GM23338 (cell line): ENCODE results near the gene UGT1A7. TPM values are rescaled to one million over a fixed set of nuclear protein-coding genes. Genes with fewer than 3 reads are reported as not detected.

Experiments used
- ATAC-seq: fragments of 200-7000 bp; cut with Tn5 transposase; 3 replicates; pipeline ENCODE4 v1.9.1; 2020
- DNase-seq: peaks from one replicate; pipeline ENCODE4 v3.0.0-alpha.2; 2015; ENCODE audit warnings: low spot score
- H2AFZ ChIP-seq: fragments of 200-600 bp; sonication (generic); 2 replicates; pipeline ENCODE4 v1.8.0; 2016; ENCODE audit warnings: antibody characterized with exemption, mild to moderate bottlenecking, moderate library complexity
- H3F3A ChIP-seq: fragments of 200-600 bp; sonication (generic); replicated peaks from 2 replicates; pipeline ENCODE4 v1.8.0; 2017; ENCODE audit warnings: antibody characterized with exemption, mixed run types, low read depth
- H3K27ac ChIP-seq: fragments of 200-600 bp; sonication (generic); 2 replicates; pipeline ENCODE4 v1.6.1; 2016; ENCODE audit warnings: low read depth
- H3K27me3 ChIP-seq: fragments of 200-600 bp; sonication (generic); 2 replicates; pipeline ENCODE4 v1.8.0; 2016; ENCODE audit warnings: mild to moderate bottlenecking, mixed run types, moderate library complexity; ENCODE audit not compliant: insufficient read depth
- H3K36me3 ChIP-seq: fragments of 200-600 bp; sonication (generic); 2 replicates; pipeline ENCODE4 v1.8.0; 2016; ENCODE audit warnings: mild to moderate bottlenecking; ENCODE audit not compliant: insufficient read depth
- H3K4me1 ChIP-seq: fragments of 200-600 bp; sonication (generic); 2 replicates; pipeline ENCODE4 v1.8.0; 2016; ENCODE audit warnings: mild to moderate bottlenecking, moderate library complexity; ENCODE audit not compliant: insufficient read depth
- H3K4me2 ChIP-seq: fragments of 200-600 bp; sonication (generic); 2 replicates; pipeline ENCODE4 v1.7.1; 2017; ENCODE audit warnings: mixed run types
- H3K4me3 ChIP-seq: fragments of 200-600 bp; sonication (generic); 2 replicates; pipeline ENCODE4 v1.6.1; 2016; ENCODE audit warnings: mixed run types
- H3K79me2 ChIP-seq: fragments of 200-600 bp; sonication (generic); replicated peaks from 2 replicates; pipeline ENCODE4 v1.8.0; 2017; ENCODE audit warnings: mild to moderate bottlenecking; ENCODE audit not compliant: insufficient read depth
- H3K9me2 ChIP-seq: fragments of 200-600 bp; sonication (generic); 2 replicates; pipeline ENCODE4 v1.8.0; 2017; ENCODE audit not compliant: insufficient read depth
- H4K20me1 ChIP-seq: fragments of 200-600 bp; sonication (generic); replicated peaks from 2 replicates; pipeline ENCODE4 v1.8.0; 2017; ENCODE audit warnings: mild to moderate bottlenecking; ENCODE audit not compliant: insufficient read depth
- H3K27ac Mint-ChIP-seq: 2 replicates; pipeline ENCODE4 v1.8.0; 2020; ENCODE audit warnings: inconsistent platforms, mild to moderate bottlenecking, moderate library complexity, mixed read lengths
- H3K27me3 Mint-ChIP-seq: 3 replicates; pipeline ENCODE4 v1.8.0; 2022; ENCODE audit warnings: low read depth, mild to moderate bottlenecking, moderate library complexity, mixed read lengths, inconsistent platforms; ENCODE audit not compliant: insufficient read depth, poor library complexity
- H3K36me3 Mint-ChIP-seq: 3 replicates; pipeline ENCODE4 v1.8.0; 2021; ENCODE audit warnings: low read depth, mild to moderate bottlenecking, inconsistent platforms, moderate library complexity, mixed read lengths
- H3K4me1 Mint-ChIP-seq: 3 replicates; pipeline ENCODE4 v1.8.0; 2020; ENCODE audit warnings: mild to moderate bottlenecking, inconsistent platforms, mixed read lengths
- H3K4me3 Mint-ChIP-seq: 3 replicates; pipeline ENCODE4 v1.8.0; 2021; ENCODE audit warnings: moderate library complexity, mild to moderate bottlenecking, inconsistent platforms, mixed read lengths
- H3K9me3 Mint-ChIP-seq: 3 replicates; pipeline ENCODE4 v1.8.0; 2020; ENCODE audit warnings: moderate library complexity, mild to moderate bottlenecking, inconsistent platforms, mixed read lengths
- CREB1 ChIP-seq: fragments of 250-450 bp; sonication (Bioruptor Pico); IDR thresholded peaks from 2 replicates; pipeline ENCODE4 v1.5.0; 2020; ENCODE audit warnings: low read depth, mild to moderate bottlenecking, moderate library complexity
- EZH2 ChIP-seq: fragments of 200-600 bp; sonication (generic); IDR thresholded peaks from one replicate; pipeline ENCODE4 v1.8.0; 2017; ENCODE audit warnings: antibody characterized with exemption, mild to moderate bottlenecking, low read depth; ENCODE audit not compliant: unreplicated experiment
- EZH2phosphoT487 ChIP-seq: fragments of 200-600 bp; sonication (generic); IDR thresholded peaks from one replicate; pipeline ENCODE4 v1.8.1; 2018; ENCODE audit warnings: antibody characterized with exemption; ENCODE audit not compliant: unreplicated experiment
- NANOG ChIP-seq: IDR thresholded peaks from 2 replicates; pipeline ENCODE4 v1.6.1; 2016; ENCODE audit warnings: antibody characterized with exemption, borderline replicate concordance
- POLR2AphosphoS5 ChIP-seq: IDR thresholded peaks from 2 replicates; pipeline ENCODE4 v1.6.1; 2016; ENCODE audit warnings: antibody characterized with exemption, low read depth
- STAT1 ChIP-seq: IDR thresholded peaks from one replicate; pipeline ENCODE4 v1.6.1; 2016; ENCODE audit warnings: antibody characterized with exemption; ENCODE audit not compliant: unreplicated experiment
- ZNF114 ChIP-seq: fragments of 250-450 bp; sonication (Bioruptor Pico); IDR thresholded peaks from 2 replicates; pipeline ENCODE4 v1.5.0; 2020; ENCODE audit warnings: mild to moderate bottlenecking, moderate library complexity
- ZNF331 ChIP-seq: fragments of 250-450 bp; sonication (Bioruptor Pico); IDR thresholded peaks from 2 replicates; pipeline ENCODE4 v1.5.0; 2020; ENCODE audit warnings: low read depth, mild to moderate bottlenecking, moderate library complexity
- polyA plus RNA-seq: library from polyadenylated mRNA; unstranded; fragments of >200 nt; fragmentation: Nextera tagmentation; extraction: Ambion mirVana; gene quantifications from 2 replicates; pipeline ENCODE4 v1.2.1, GENCODE V29; 2016
- total RNA-seq: library from RNA; depleted of rRNA; stranded (reverse); fragments of >200 nt; shearing (Covaris generic); gene quantifications from 2 replicates; pipeline ENCODE4 v1.2.3, GENCODE V29; 2014
- TF ChIP-seq, protein P1 (sequence below): IDR thresholded peaks from one replicate; pipeline ENCODE4 v1.6.1; 2018; ENCODE audit warnings: antibody characterized with exemption; ENCODE audit not compliant: unreplicated experiment
- TF ChIP-seq, protein P2 (sequence below), 2 experiments: fragments of 200-600 bp in 1 of 2; sonication (generic) in 1 of 2; conservative IDR thresholded peaks; 2 replicates each; pipeline versions ENCODE4 v1.5.1 to v1.6.1; 2016 to 2017; ENCODE audit warnings: antibody characterized with exemption in 2 of 2, low read depth in 2 of 2, mild to moderate bottlenecking in 2 of 2, moderate library complexity in 1 of 2
- TF ChIP-seq, protein P3 (sequence below): IDR thresholded peaks from 2 replicates; pipeline ENCODE4 v1.6.1; 2016; ENCODE audit warnings: antibody characterized with exemption

UGT1A7 gene
- total and polyA plus RNA-seq, 2 experiments from 2014 or later: not detected

DNA sequence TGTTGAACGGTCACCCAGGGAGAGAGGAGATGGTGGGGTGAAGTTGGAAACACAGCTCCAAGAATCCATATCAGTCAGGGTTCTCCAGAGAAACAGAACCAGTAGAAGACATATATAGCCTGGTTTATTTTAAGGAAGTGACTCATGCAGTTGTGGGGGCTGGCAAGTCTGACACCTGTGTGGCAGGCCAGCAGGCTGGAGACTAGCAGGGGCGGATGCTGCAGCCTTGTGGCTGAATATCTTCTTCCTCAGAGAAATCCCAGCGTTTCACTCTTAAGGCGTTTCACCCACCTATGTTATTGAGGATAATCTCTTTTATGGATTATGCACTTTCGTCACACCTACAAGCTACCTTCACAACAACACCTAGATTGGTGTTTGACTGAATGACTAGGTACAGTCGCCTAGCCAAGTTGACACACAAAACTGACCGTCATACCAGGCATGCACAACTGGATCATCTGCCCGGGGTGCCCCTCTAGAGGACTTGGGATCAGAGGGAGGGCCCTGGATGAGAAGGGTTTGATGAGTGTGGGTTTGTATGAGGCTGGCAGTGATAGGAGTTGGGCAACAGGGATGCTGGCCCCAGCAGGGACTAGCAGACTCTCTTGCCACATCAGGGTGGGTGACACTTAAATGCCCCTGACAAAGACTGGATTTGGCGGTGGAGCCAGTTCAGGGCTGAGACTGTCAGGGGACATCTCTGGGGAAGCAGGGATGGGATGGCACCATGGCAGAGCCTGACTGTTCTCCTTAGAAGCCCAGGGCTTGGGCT lies 119.8 kb downstream of the UGT1A7 start:
- no peak overlapping the region for H2AFZ ChIP-seq
- Mint-ChIP-seq H3K27me3 (peaks cover 3% of the 10 kb centered on the region), H3K9me3 (peaks cover 19% of the 10 kb centered on the region), H3K4me1 (no peaks in the 10 kb centered on the region), H3K36me3 (no peaks in the 10 kb centered on the region; the same call in 2 of the 3 replicates), H3K27ac (no peak overlapping the region), H3K4me3 (no peak overlapping the region)
- no peaks in the 10 kb centered on the region for H3K36me3 ChIP-seq
- TF ChIP-seq EZH2phosphoT487 (no peak), EZH2 (no peak)
- H4K20me1 ChIP-seq: no peaks in the 10 kb centered on the region
- ATAC-seq (no peak), DNase-seq (no peak)
- H3K79me2 ChIP-seq: no peaks in the 10 kb centered on the region
- no peak overlapping the region for H3K27ac ChIP-seq
- H3F3A ChIP-seq: no peaks in the 10 kb centered on the region
- no peaks in the 10 kb centered on the region for H3K9me2 ChIP-seq
- no peaks in the 10 kb centered on the region for H3K4me1 ChIP-seq
- no peak overlapping the region for H3K4me2 ChIP-seq
- no peaks in the 10 kb centered on the region for H3K27me3 ChIP-seq
- no peak overlapping the region for H3K4me3 ChIP-seq

DNA sequence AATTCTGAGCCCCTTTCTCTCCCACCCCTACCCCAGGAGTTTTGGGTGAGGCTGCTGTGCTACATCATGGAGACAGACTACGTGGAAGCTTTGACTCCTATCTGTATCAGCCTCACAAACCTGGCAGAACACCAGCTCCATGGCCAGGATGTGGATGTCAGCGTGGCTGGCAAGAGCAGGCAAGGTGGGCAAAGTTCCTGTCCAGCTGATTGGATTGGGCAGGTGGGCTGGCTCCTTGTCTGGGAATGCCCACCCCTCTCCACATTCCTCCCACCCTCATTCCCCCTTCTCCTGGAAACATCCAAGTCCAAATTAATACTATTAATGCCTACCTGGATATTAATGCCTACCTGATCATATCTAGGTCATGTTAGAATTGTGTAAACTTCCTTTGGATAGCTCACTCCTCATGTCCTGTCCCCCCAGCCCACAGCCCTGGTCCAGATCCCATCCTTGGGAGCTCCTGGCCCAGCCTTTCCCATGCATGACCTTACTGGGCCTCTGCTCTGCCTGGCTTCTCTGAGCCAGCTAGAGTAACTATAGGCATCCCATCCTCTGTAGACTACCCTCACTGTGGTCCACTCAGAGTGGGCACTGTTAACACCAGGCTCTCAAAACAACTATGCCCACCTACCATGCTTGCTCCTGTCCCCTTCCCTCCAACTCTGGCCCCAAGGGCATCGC lies 120.6 kb downstream of the UGT1A7 start:
- no peaks in the 10 kb centered on the region for H3K9me2 ChIP-seq
- no peaks in the 10 kb centered on the region for H3K4me1 ChIP-seq
- no peaks in the 10 kb centered on the region for H4K20me1 ChIP-seq
- H2AFZ ChIP-seq: no peak overlapping the region
- no peak for ATAC-seq
- no peak for DNase-seq
- Mint-ChIP-seq H3K9me3 (peaks cover 19% of the 10 kb centered on the region), H3K36me3 (no peaks in the 10 kb centered on the region; the same call in 2 of the 3 replicates), H3K27ac (no peak overlapping the region), H3K4me3 (no peak overlapping the region), H3K27me3 (peaks cover 3% of the 10 kb centered on the region), H3K4me1 (no peaks in the 10 kb centered on the region)
- no peaks in the 10 kb centered on the region for H3K79me2 ChIP-seq
- H3K27me3 ChIP-seq: no peaks in the 10 kb centered on the region
- no peaks in the 10 kb centered on the region for H3F3A ChIP-seq
- no peak overlapping the region for H3K4me2 ChIP-seq
- TF ChIP-seq, protein P1, sequence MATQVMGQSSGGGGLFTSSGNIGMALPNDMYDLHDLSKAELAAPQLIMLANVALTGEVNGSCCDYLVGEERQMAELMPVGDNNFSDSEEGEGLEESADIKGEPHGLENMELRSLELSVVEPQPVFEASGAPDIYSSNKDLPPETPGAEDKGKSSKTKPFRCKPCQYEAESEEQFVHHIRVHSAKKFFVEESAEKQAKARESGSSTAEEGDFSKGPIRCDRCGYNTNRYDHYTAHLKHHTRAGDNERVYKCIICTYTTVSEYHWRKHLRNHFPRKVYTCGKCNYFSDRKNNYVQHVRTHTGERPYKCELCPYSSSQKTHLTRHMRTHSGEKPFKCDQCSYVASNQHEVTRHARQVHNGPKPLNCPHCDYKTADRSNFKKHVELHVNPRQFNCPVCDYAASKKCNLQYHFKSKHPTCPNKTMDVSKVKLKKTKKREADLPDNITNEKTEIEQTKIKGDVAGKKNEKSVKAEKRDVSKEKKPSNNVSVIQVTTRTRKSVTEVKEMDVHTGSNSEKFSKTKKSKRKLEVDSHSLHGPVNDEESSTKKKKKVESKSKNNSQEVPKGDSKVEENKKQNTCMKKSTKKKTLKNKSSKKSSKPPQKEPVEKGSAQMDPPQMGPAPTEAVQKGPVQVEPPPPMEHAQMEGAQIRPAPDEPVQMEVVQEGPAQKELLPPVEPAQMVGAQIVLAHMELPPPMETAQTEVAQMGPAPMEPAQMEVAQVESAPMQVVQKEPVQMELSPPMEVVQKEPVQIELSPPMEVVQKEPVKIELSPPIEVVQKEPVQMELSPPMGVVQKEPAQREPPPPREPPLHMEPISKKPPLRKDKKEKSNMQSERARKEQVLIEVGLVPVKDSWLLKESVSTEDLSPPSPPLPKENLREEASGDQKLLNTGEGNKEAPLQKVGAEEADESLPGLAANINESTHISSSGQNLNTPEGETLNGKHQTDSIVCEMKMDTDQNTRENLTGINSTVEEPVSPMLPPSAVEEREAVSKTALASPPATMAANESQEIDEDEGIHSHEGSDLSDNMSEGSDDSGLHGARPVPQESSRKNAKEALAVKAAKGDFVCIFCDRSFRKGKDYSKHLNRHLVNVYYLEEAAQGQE: no peak
- TF ChIP-seq EZH2phosphoT487 (no peak), ZNF331 (no peak), NANOG (no peak), EZH2 (no peak), STAT1 (no peak), POLR2AphosphoS5 (no peak), ZNF114 (no peak), CREB1 (CRISPR knock-in tag) (no peak)
- TF ChIP-seq, protein P2, sequence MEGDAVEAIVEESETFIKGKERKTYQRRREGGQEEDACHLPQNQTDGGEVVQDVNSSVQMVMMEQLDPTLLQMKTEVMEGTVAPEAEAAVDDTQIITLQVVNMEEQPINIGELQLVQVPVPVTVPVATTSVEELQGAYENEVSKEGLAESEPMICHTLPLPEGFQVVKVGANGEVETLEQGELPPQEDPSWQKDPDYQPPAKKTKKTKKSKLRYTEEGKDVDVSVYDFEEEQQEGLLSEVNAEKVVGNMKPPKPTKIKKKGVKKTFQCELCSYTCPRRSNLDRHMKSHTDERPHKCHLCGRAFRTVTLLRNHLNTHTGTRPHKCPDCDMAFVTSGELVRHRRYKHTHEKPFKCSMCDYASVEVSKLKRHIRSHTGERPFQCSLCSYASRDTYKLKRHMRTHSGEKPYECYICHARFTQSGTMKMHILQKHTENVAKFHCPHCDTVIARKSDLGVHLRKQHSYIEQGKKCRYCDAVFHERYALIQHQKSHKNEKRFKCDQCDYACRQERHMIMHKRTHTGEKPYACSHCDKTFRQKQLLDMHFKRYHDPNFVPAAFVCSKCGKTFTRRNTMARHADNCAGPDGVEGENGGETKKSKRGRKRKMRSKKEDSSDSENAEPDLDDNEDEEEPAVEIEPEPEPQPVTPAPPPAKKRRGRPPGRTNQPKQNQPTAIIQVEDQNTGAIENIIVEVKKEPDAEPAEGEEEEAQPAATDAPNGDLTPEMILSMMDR (conservative IDR thresholded peaks at IDR 0.05; ENCODE audit: low read depth in 2 of 2): no peak
- TF ChIP-seq, protein P3, sequence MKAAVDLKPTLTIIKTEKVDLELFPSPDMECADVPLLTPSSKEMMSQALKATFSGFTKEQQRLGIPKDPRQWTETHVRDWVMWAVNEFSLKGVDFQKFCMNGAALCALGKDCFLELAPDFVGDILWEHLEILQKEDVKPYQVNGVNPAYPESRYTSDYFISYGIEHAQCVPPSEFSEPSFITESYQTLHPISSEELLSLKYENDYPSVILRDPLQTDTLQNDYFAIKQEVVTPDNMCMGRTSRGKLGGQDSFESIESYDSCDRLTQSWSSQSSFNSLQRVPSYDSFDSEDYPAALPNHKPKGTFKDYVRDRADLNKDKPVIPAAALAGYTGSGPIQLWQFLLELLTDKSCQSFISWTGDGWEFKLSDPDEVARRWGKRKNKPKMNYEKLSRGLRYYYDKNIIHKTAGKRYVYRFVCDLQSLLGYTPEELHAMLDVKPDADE: no peak
- H3K27ac ChIP-seq: no peak overlapping the region
- no peaks in the 10 kb centered on the region for H3K36me3 ChIP-seq
- no peak overlapping the region for H3K4me3 ChIP-seq
